Measurements from ENCODE around the gene TGDS.
"Not testable (repeated sequence)": the region's sequence is repeated elsewhere in the genome, so short reads cannot be mapped to it uniquely, and the experiment has no call there.

The TGDS gene

DNA sequence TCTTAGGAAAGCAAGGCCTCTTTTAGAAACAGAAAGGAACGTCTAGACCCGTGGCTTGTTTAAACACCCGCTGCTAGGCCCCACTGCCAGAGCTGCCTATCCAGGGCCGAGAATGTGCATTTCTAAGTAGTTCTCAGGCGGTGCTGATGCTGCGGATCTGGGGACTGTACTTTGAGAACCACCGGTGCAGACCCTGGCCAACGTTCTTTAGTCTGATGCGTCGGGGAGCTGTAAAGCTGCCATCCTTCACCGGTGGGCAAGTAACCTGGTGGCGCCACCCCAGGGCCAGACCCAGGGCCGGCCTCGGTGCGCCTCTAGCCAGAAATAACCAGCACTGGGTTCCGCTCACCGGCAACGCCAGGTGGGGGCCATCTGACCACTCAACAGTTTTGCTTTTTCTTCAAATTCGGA, 47.1 kb downstream of the TGDS start:
- peak; percentile 62 for DNase-seq

DNA sequence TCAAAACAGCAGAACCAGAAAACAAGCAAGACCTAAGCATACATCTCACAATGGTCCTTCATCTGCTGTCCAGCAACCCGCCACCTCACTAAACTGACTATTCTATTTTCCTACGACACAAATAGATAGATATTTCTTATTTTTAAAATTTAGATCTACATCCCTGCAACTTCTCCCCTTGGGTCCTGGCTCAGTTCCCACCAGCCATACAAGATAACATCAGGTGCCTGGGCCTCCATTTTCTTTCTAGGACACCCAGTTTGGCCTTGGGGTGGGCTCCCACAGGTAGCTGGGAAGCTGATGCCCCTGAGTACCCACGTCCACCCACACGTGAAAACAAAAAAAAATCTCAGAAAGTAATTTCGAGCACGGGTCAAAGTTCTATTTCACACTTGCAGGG, 47.6 kb downstream of the TGDS start:
- DNase-seq, result no peak

DNA sequence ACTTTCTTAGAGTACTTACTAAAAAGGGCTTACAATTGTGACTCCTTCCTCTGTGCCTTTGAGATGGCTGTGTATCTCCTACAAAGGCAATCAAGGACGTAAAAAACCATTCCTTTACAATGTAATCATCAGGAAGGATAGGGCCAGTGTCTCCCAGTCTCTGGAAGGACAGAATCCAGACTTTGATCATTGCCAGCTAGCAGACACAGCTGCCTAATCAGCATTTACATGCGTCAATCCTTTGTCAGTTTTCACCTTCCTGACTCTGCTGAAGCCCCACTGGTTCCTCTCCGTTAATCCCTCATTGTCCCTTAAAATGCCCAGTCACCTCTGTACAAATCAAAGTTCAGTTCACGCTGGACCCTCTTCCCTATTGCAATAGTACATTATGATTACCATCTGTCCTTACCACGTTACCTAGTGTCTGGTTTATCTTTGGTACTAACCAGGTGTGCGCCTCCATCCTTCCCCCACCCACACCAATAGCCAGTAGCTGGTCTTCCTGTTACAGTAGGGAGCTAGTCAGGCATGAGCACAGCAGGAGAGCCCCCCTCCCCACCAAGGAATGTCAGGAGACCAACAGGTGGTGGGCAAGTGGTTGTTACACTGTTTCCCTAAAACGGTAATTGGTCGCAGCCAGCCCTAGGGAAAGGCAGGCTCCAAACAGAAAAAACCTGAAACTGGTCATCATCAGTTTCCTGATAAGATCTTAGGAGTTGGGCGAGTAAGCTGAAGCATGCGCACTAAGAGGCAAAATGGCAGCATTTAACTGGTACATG, 49.7 kb downstream of the TGDS start:
- DNase-seq, result no peak

DNA sequence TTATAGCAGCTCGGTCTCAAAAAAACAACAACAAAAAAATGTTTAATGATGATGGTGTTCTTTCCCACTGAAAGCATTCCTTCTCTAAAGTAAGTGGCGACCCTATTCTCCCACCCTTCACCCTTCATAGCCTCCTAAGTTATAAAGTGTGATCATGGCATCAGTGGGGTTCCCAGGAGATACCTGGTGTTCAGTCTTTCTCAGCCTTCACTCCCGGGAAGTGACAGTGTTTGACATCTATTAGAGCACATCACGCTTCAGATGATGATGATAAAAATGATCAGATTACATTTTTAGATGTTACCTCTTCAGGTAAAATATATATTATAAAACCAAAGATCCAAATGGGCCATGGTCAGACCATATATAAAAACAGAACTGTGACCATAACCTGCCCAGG, 51.0 kb downstream of the TGDS start:
- DNase-seq, result no peak

DNA sequence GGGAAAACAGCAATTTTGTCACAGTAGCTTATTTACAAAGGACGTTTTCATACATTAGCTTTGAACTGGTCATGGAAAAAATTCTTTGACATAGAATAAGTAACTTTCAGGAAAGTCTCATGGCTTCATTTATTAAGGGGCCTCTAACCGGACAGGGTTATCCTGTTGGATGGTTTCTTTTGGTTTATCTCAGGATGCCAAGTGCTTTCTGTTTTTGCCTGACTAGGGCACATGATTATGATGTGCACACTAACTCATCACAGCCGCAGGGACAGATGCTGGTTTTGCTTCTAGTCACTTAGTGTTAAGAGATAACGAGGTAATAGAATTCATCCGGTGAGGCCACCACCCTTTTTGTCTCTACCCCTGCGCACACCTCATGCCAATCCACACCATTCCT, 53.0 kb downstream of the TGDS start:
- DNase-seq, result no peak

DNA sequence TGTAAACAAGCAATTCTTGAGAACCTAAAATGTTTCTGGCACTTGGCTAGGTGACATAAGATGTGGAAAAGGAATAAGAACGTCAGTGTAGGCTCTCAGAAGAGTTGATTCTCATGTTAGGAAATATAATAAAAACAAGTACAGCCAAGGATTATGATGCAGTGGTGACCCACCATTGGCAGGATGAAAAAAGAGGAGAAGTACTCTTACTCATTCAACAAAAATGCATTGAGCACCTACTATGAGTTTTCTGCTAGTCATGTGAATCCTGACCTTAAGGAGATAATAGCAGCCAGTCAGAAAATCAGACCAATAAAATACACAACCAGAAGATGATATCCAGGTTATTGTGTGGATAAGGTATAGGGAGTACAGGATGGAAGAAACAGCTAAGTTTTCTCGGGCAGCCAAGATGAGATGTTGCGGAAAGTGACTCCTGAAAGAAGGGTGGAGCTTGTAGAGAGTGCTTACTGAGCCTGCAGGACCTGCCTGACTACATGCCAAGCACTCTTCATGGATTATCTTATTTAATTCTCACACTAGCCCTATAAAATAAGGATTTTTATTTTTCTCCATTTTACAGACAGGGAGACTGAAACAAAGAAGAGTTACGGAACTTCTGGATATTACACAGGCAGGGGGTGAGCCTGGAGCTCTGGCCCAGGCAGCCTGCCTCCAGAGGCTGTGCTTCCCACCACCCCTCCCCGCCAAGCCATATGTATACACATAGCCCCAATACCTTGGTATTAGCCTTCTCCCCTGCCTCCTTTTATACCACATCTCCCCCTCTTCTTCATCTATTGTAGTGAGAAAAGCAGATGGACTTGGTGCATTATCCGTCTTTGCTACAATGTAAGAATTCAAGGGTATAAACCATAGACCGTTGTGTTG, 58.0 kb downstream of the TGDS start:
- no peak for DNase-seq

DNA sequence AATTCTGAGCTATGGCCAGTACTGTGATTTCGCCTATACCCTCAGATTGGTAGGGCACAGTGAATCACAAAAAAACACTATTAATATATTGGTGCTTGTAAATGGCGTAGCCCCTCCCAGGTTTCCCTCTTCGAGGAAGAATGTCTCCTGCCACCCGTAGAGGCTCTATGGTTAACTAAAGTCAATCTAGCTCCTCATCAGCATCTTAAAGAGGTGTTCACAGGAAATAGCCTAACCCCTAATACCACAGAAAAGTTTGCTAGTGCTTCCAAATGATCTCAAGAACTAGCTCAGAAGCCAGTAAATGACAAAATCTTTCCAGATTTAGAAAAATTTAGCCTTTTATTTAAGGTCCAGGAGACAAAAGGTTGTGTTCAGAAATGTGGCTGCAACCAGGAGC, 60.2 kb downstream of the TGDS start:
- no peak for DNase-seq

DNA sequence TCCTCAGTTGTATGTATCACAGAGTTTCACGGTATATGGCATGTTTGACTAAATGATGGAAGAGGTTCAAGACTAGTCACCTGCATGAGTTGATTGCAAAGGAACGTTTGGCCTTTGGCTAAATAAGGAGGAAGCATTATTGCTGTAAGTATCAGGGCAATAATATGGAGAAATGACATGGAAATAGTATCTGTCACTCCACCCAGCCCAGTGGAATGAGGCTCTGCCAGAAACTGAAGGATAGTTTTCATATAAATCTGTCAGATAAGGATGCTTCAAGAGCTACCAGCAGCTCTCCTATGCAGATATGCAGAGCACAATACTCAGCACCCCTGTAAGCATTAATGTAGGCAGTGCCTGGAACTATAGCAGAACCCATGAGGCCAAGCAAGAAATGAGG, 60.7 kb downstream of the TGDS start:
- DNase-seq, result no peak

DNA sequence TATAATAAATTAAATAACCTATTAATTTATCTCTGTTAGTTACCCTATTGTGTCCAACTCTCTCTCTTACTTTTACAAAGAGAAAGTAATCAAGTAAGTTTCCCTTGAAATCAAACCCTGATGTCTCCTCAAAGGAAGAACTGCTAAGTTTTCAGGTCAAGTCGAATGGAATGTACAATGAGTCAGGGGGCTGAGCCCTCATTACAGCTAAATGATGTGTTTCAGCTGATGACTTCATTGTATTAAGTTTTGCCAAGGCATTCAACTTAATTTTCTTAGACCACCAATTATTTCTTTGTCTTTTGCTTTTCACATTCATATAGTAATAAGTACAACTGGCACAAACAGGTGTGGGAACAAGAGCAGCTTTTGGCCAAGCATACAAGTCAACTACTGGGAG, 61.8 kb downstream of the TGDS start:
- no peak for DNase-seq

DNA sequence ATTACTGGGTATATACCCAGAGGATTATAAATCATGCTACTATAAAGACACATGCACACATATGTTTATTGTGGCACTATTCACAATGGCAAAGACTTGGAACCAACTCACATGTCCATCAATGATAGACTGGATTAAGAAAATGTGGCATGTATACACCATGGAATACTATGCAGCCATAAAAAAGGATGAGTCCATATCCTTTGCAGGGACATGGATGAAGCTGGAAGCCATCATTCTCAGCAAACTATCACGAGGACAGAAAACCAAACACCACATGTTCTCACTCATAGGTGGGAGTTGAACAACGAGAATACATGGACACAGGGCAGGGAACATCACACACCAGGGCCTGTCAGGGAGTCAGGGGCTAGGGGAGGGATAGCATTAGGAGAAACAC, 63.7 kb downstream of the TGDS start:
- DNase-seq, result not testable (repeated sequence)

DNA sequence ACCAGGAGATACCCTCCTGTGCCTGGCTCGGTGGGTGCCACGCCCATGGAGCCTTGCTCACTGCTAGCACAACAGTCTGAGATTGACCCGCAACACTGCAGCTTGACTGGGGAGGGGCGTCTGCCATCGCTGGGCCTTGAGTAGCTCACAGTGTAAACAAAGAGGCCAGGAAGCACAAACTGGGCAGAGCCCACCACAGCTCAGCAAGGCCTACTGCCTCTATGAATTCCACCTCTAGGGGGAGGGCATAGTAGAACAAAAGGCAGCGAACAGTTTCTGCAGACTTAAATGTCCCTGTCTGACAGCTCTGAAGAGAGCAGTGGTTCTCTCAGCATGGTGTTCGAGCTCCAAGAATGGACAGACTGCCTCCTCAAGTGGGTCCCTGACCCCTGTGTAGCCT, 69.0 kb downstream of the TGDS start:
- not testable (repeated sequence) for DNase-seq

DNA sequence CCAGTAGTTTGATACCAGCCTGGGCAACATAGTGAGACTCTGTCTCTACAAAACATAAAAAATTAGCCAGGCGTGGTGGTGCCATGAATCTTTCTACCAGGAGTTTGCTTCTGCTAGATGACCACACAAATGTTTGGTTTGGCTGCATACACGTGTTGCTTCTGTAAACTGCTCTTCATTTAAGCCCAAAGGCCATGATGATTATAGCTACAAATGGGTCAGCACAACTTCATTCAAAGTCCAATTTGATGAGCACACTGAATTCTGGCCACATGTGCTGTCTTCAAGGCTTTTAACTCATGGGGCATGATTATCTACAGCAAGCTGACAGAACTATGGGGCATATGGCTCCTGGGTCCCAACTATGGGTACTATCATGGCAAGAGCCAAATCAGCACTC, 70.2 kb downstream of the TGDS start:
- DNase-seq, result no peak

DNA sequence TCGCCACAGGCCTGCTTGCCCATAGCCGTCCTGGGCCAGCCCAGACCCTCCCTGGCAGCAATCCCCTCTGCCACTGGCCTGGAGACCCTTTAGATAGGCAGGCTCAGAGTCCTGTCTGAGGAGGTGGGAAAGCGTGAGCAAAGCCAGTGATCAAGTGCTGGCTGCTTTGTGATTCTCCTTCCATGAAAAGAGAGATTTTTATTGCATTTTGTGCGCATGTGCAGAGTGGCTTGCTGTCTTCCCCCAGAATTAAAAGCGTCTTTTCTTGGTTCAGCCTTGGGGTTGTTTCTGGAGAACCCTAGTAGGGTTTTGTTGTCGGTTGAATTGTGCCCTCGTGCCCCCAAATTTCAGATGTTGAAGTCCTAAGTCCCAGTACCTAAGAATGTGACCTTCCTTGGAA, 71.5 kb downstream of the TGDS start:
- no peak for DNase-seq
